ENCODE results near the gene ART1.

DNA sequence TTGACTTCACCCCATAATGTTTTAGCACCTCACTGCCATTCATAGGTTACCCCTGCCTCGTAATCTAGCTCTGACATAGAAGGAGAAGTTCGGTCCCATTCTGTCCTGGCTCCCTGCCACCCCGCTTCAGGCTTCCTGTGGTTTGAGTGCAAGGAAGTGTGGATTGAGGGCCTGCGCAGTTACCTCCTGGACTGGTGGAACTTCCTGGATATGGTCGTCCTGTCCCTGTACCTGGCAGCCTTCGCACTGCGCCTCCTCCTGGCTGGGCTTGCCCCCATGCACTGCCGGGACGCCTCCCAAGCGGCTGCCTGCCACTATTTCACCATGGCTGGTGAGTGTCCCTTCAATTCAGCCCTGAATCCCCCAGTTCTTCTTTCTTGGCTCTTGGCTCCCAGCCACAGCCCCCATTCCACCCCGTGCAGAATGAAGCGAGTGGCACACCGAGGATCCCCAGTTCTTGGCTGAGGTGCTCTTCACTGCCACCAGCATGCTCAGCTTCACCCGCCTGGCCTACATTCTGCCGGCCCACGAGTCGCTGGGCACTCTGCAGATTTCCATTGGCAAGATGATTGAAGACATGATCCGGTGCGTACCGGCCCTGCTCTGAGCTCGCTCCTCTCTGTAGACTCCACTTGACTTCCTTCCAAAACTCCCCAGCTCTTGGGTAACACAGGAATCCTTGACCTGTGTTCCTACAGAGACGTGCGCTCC is 18.5 kb upstream of the ART1 start:
- TF ChIP-seq, protein P1, sequence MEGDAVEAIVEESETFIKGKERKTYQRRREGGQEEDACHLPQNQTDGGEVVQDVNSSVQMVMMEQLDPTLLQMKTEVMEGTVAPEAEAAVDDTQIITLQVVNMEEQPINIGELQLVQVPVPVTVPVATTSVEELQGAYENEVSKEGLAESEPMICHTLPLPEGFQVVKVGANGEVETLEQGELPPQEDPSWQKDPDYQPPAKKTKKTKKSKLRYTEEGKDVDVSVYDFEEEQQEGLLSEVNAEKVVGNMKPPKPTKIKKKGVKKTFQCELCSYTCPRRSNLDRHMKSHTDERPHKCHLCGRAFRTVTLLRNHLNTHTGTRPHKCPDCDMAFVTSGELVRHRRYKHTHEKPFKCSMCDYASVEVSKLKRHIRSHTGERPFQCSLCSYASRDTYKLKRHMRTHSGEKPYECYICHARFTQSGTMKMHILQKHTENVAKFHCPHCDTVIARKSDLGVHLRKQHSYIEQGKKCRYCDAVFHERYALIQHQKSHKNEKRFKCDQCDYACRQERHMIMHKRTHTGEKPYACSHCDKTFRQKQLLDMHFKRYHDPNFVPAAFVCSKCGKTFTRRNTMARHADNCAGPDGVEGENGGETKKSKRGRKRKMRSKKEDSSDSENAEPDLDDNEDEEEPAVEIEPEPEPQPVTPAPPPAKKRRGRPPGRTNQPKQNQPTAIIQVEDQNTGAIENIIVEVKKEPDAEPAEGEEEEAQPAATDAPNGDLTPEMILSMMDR (IDR thresholded peaks at IDR 0.05) = no peak
- TF ChIP-seq POLR2A (IDR thresholded peaks at IDR 0.05) = no peak

Data from Peyer's patch (tissue), 4 donors.